Gastroesophageal sphincter (tissue), 4 donors: ENCODE results near the gene COPA. TPM values are rescaled to one million over a fixed set of nuclear protein-coding genes. Genes with fewer than 3 reads are reported as not detected.

ENCODE experiments used
- ATAC-seq: fragments of 150-250 bp; one replicate; pipeline ENCODE4 v1.9.1; 2016; ENCODE audit warnings: mild to moderate bottlenecking, moderate library complexity
- H3K27ac ChIP-seq, 4 donors: fragments of 200-600 bp; sonication (generic) in 3 of 4; 1 replicate in 3 of 4; 2 replicates in 1 of 4; pipeline ENCODE4 v1.5.1; 2016 to 2019
- H3K27me3 ChIP-seq: fragments of 200-600 bp; sonication (generic); one replicate; pipeline ENCODE4 v1.5.1; 2019
- H3K36me3 ChIP-seq, 2 donors: fragments of 200-600 bp; sonication (generic); one replicate each; pipeline ENCODE4 v1.5.1; 2019; ENCODE audit warnings: control low read depth in 1 of 2
- H3K4me1 ChIP-seq, 3 donors: fragments of 200-600 bp; sonication (generic); 1 replicate in 2 of 3; 2 replicates in 1 of 3; pipeline ENCODE4 v1.5.1; 2016 to 2019; ENCODE audit warnings: control low read depth in 2 of 3
- H3K4me3 ChIP-seq, 2 donors: fragments of 200-600 bp; sonication (generic); one replicate each; pipeline ENCODE4 v1.5.1; 2019; ENCODE audit warnings: mild to moderate bottlenecking in 1 of 2, moderate library complexity in 1 of 2
- H3K9me3 ChIP-seq, 3 donors: fragments of 200-600 bp; sonication (generic); one replicate each; pipeline ENCODE4 v1.5.1; 2017 to 2019; ENCODE audit warnings: control low read depth in 2 of 3
- EP300 ChIP-seq: sonication (generic); formaldehyde crosslinking; IDR thresholded peaks from one replicate; pipeline ENCODE4 v1.6.1; 2017; ENCODE audit warnings: antibody characterized with exemption, mild to moderate bottlenecking
- POLR2A ChIP-seq, 2 donors: fragments of 450-650 bp; IDR thresholded peaks; one replicate each; pipeline ENCODE4 v1.6.1; 2017; ENCODE audit warnings: antibody characterized with exemption in 2 of 2, mild to moderate bottlenecking in 2 of 2, moderate library complexity in 1 of 2
- POLR2AphosphoS5 ChIP-seq: sonication (generic); formaldehyde crosslinking; IDR thresholded peaks from one replicate; pipeline ENCODE4 v1.6.1; 2017; ENCODE audit warnings: antibody characterized with exemption
- WGBS, 2 donors: methylation state at CpG; one replicate each; pipeline ENCODE4 v1.1.5; 2018; ENCODE audit warnings: low coverage in 1 of 2; 5-methylcytosine and 5-hydroxymethylcytosine counted together
- total RNA-seq, 4 donors: library from RNA; depleted of rRNA; stranded (reverse); fragments of >200 nt; gene quantifications; one replicate each; pipeline ENCODE4 v1.1.0, GENCODE V29; 2016
- TF ChIP-seq, protein P1 (sequence below), 4 experiments: fragments of 200-600 bp in 2 of 4; fragments of 450-650 bp in 2 of 4; sonication (generic) in 1 of 4; IDR thresholded peaks; one replicate each; pipeline ENCODE4 v1.5.1; 2017 to 2019; ENCODE audit warnings: antibody characterized with exemption in 4 of 4, mild to moderate bottlenecking in 2 of 4, moderate library complexity in 2 of 4

COPA gene
- total RNA-seq, 4 donors from 2014 or later: 92.3 to 127 (median 111) TPM

DNA sequence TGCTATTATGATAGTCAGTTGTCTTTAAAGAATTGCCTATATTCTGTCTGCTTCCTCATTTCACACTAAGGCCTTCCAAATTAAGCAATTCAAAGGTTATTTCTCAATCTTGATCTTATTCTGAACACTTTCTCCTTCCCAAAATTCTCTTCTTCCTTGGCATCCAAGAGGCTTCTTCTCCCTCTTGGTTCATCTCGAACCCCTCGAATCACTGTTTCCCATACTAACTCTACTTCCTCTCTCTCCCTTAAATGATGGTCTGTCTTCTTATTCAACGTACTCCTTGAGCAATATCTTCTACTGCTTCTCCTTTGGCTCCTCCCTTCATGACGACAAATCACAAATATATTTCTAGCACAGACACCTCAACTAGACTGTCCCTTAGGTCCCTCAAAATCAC, 4.5 kb downstream of the COPA start:
- 61 to 87% methylated on average over 4 of the region's 4 CpGs for WGBS, 2 donors
- Histone ChIP-seq H3K36me3 (peaks cover 0 to 66% of the 10 kb centered on the region in 2 donors), H3K4me1 (peaks cover 5 to 28% (median 6%) of the 10 kb centered on the region in 3 donors), H3K27ac (no peak overlapping the region), H3K9me3 (no peaks in the 10 kb centered on the region), H3K4me3 (no peak overlapping the region), H3K27me3 (no peaks in the 10 kb centered on the region)
- ATAC-seq: no peak
- no peak for TF ChIP-seq POLR2AphosphoS5
- TF ChIP-seq POLR2A (IDR thresholded peaks at IDR 0.05): no peak
- TF ChIP-seq, protein P1, sequence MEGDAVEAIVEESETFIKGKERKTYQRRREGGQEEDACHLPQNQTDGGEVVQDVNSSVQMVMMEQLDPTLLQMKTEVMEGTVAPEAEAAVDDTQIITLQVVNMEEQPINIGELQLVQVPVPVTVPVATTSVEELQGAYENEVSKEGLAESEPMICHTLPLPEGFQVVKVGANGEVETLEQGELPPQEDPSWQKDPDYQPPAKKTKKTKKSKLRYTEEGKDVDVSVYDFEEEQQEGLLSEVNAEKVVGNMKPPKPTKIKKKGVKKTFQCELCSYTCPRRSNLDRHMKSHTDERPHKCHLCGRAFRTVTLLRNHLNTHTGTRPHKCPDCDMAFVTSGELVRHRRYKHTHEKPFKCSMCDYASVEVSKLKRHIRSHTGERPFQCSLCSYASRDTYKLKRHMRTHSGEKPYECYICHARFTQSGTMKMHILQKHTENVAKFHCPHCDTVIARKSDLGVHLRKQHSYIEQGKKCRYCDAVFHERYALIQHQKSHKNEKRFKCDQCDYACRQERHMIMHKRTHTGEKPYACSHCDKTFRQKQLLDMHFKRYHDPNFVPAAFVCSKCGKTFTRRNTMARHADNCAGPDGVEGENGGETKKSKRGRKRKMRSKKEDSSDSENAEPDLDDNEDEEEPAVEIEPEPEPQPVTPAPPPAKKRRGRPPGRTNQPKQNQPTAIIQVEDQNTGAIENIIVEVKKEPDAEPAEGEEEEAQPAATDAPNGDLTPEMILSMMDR (IDR thresholded peaks at IDR 0.05): no peak
- TF ChIP-seq EP300: no peak

DNA sequence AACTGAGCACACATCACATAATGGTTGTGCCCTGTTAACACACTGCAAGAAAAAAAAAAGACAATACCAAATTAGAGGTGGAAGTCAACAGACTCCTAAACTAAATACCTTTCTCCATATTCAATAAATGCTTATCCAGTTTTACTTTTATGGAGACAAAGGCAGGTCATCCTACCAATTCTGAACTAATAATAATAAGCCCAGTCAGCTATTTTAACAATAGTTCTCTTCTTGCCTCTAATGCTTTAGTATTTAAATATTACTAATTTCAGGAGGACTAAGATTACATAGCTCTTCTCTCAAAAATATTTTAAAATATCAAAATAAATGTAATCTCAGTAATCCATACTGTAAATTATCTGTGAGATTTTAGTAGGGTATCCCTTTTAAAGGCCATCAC, 10.5 kb downstream of the COPA start:
- Histone ChIP-seq H3K27me3 (no peaks in the 10 kb centered on the region), H3K4me1 (no peaks in the 10 kb centered on the region), H3K9me3 (no peaks in the 10 kb centered on the region), H3K4me3 (no peak overlapping the region), H3K36me3 (peaks cover 11 to 100% of the 10 kb centered on the region in 2 donors), H3K27ac (no peak overlapping the region)
- ATAC-seq: no peak
- TF ChIP-seq POLR2A (IDR thresholded peaks at IDR 0.05) (no peak), EP300 (no peak), POLR2AphosphoS5 (no peak)
- TF ChIP-seq, protein P1 (IDR thresholded peaks at IDR 0.05): no peak

DNA sequence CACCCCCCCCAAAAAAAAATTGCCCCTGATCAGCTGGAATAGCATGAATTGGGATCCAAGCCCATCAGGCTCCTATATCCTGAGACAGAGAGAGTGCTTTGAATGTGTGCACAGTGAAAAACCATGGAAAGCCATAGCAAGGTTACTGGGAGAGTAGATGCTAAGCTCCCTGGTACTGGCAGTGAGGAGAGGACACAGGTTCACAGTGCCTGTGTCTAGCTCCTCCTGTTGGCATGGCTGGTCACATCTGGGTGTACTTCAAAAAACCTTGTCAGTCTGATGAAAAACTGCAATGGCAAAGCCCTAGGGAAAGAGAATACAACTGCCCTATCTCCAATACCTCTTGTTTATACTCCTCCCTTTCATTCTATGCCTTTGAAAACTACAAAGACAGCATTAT, 12.9 kb downstream of the COPA start:
- Histone ChIP-seq H3K4me1 (no peaks in the 10 kb centered on the region), H3K27me3 (no peaks in the 10 kb centered on the region), H3K36me3 (peaks cover 11 to 100% of the 10 kb centered on the region in 2 donors), H3K9me3 (no peaks in the 10 kb centered on the region), H3K27ac (no peak overlapping the region), H3K4me3 (no peak overlapping the region)
- no peak for TF ChIP-seq POLR2AphosphoS5
- TF ChIP-seq EP300: no peak
- TF ChIP-seq, protein P1 (IDR thresholded peaks at IDR 0.05): no peak
- no peak for TF ChIP-seq POLR2A (IDR thresholded peaks at IDR 0.05)
- no peak for ATAC-seq

DNA sequence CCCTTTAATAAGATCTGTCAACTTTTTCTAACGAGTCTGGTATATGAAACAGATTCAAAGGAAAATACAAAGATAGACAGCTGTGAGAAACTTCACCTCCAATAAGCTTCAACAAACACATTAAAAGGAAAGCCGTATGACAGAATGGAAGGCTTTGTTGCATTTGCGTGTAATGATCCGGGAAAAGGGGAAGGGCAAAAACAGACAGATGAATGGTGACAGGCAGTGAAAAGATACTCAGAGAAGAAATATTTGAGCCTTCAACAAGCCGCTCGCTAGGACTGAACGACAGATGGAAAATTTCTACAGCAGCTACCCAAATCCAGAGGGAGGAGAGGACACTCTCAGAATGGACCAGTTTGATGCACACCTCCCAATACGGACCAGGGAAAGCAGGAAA, 14.9 kb downstream of the COPA start:
- Histone ChIP-seq H3K4me3 (no peak overlapping the region), H3K4me1 (no peaks in the 10 kb centered on the region), H3K36me3 (peaks cover 15 to 100% of the 10 kb centered on the region in 2 donors), H3K9me3 (no peaks in the 10 kb centered on the region), H3K27ac (no peak overlapping the region), H3K27me3 (no peaks in the 10 kb centered on the region)
- TF ChIP-seq, protein P1 (IDR thresholded peaks at IDR 0.05): no peak
- TF ChIP-seq EP300: no peak
- TF ChIP-seq POLR2AphosphoS5: no peak
- TF ChIP-seq POLR2A (IDR thresholded peaks at IDR 0.05): no peak
- ATAC-seq: no peak
- WGBS, 2 donors: 56 to 69% methylated on average over 8 of the region's 8 CpGs

DNA sequence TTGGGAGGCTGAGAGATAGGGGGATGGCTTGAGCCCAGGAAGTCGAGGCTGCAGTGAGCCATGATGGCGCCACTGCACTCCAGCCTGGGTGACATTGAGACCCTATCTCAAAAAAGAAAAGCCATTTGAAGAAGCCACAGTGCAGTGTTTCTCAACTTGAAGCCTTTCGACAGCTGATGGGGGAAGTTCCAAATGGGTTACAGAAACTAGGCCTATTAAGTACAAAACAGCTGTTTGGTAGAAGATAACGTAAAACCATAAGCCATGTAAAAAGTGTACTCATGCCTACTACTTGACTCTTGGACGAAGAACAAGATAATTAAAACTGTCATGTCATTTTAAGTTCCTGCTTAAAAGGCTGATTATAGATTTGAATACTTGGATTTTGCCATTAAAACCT, 16.6 kb downstream of the COPA start:
- WGBS, 2 donors: 80 to 89% methylated on average over 1 to 3 of the region's 5 CpGs
- peaks cover 11 to 99% of the 10 kb centered on the region in 2 donors for H3K36me3 ChIP-seq
- H3K4me1 ChIP-seq: no peaks in the 10 kb centered on the region
- no peaks in the 10 kb centered on the region for H3K9me3 ChIP-seq
- ATAC-seq: no peak
- H3K4me3 ChIP-seq: no peak overlapping the region
- no peak overlapping the region for H3K27ac ChIP-seq
- no peak for TF ChIP-seq POLR2A (IDR thresholded peaks at IDR 0.05)
- TF ChIP-seq, protein P1 (IDR thresholded peaks at IDR 0.05): no peak
- TF ChIP-seq EP300: no peak
- TF ChIP-seq POLR2AphosphoS5: no peak
- H3K27me3 ChIP-seq: no peaks in the 10 kb centered on the region
